H1 (cell line): ENCODE measurements around the gene BIRC7. TPM values are rescaled to one million over a fixed set of nuclear protein-coding genes. Genes with fewer than 3 reads are reported as not detected.
A peak's percentile ranks its signal among the peaks of the same experiment; 100 is the strongest.

ENCODE experiments used
- CTCF ChIA-PET: fragments of 300-600 bp; sonication (Branson Sonifier 250); formaldehyde crosslinking; loops from one replicate; lab custom pipeline; 2021; ENCODE audit not compliant: partially characterized antibody; lab: Charles Lee
- POLR2A ChIA-PET: fragments of 300-600 bp; sonication (Branson Sonifier 250); formaldehyde crosslinking; loops from one replicate; lab custom pipeline; 2021; ENCODE audit warnings: inconsistent platforms; ENCODE audit not compliant: partially characterized antibody; lab: Charles Lee
- DNase-seq, 2 experiments: peaks; one replicate each; pipeline versions ENCODE4 v3.0.0 to v3.0.0-alpha.2; 2010 to 2022; ENCODE audit warnings: low spot score in 2 of 2, low read depth in 1 of 2, mixed read lengths in 1 of 2
- FAIRE-seq: peaks from 2 replicates; lab custom pipeline; 2011; peaks lifted over from hg19 to GRCh38; lab: Jason Lieb, UNC
- H2AFZ ChIP-seq: 2 replicates; pipeline ENCODE4 v1.8.1; 2012; ENCODE audit warnings: low read length, inconsistent platforms
- H2AK5ac ChIP-seq: 2 replicates; pipeline ENCODE4 v1.6.1; 2013; ENCODE audit warnings: low read depth, low read length
- H2BK120ac ChIP-seq: replicated peaks from 2 replicates; pipeline ENCODE3; 2013; ENCODE audit warnings: low read depth, low read length, inconsistent platforms
- H2BK12ac ChIP-seq: 2 replicates; pipeline ENCODE4 v1.6.1; 2013; ENCODE audit warnings: low read depth, low read length
- H2BK15ac ChIP-seq: 2 replicates; pipeline ENCODE4 v1.6.1; 2013; ENCODE audit warnings: low read length
- H2BK20ac ChIP-seq: 2 replicates; pipeline ENCODE4 v1.6.1; 2013; ENCODE audit warnings: low read length
- H2BK5ac ChIP-seq: 2 replicates; pipeline ENCODE4 v1.6.1; 2013; ENCODE audit warnings: low read depth, low read length
- H3K14ac ChIP-seq: 2 replicates; pipeline ENCODE4 v1.6.1; 2013; ENCODE audit warnings: inconsistent platforms; ENCODE audit not compliant: insufficient read length
- H3K18ac ChIP-seq: 2 replicates; pipeline ENCODE4 v1.6.1; 2013; ENCODE audit warnings: low read length; ENCODE audit errors: extremely low read depth
- H3K23ac ChIP-seq: 2 replicates; pipeline ENCODE4 v1.6.1; 2013; ENCODE audit warnings: inconsistent platforms; ENCODE audit not compliant: insufficient read length
- H3K23me2 ChIP-seq: 2 replicates; pipeline ENCODE4 v1.6.1; 2013; ENCODE audit warnings: low read depth, low read length
- H3K27ac ChIP-seq: 2 replicates; pipeline ENCODE4 v1.6.1; 2011; ENCODE audit warnings: low read depth, low read length, inconsistent platforms
- H3K27me3 ChIP-seq, 4 experiments: replicated peaks in 1 of 4; 1 replicate in 1 of 4; 2 replicates in 3 of 4; pipeline versions ENCODE4 v1.6.1 to v1.8.1; 2011 to 2013; ENCODE audit warnings: low read length in 3 of 4, mild to moderate bottlenecking in 3 of 4, inconsistent platforms in 2 of 4, mixed read lengths in 2 of 4, moderate library complexity in 1 of 4; ENCODE audit not compliant: control insufficient read depth in 3 of 4, insufficient read depth in 3 of 4; ENCODE audit errors: extremely low read depth in 1 of 4
- H3K36me3 ChIP-seq, 4 experiments: 2 replicates each; pipeline versions ENCODE4 v1.6.1 to v1.8.1; 2011 to 2013; ENCODE audit warnings: mild to moderate bottlenecking in 4 of 4, low read length in 3 of 4, moderate library complexity in 2 of 4, control low read depth in 1 of 4, inconsistent platforms in 1 of 4; ENCODE audit not compliant: insufficient read depth in 4 of 4, control insufficient read depth in 2 of 4
- H3K4ac ChIP-seq: replicated peaks from 2 replicates; pipeline ENCODE3; 2013; ENCODE audit warnings: low read length, low read depth, mixed read lengths, inconsistent platforms; ENCODE audit not compliant: insufficient read length
- H3K4me1 ChIP-seq, 4 experiments: replicated peaks in 1 of 4; 1 replicate in 1 of 4; 2 replicates in 3 of 4; pipeline versions ENCODE4 v1.6.1 to v1.8.1; 2011 to 2013; ENCODE audit warnings: low read length in 3 of 4, inconsistent platforms in 2 of 4, mixed read lengths in 1 of 4; ENCODE audit not compliant: insufficient read depth in 4 of 4, control insufficient read depth in 3 of 4
- H3K4me2 ChIP-seq, 2 experiments: 2 replicates each; pipeline versions ENCODE4 v1.6.1 to v1.8.1; 2011 to 2013; ENCODE audit warnings: low read depth in 2 of 2, low read length in 2 of 2, control low read depth in 1 of 2, inconsistent platforms in 1 of 2, mild to moderate bottlenecking in 1 of 2; ENCODE audit not compliant: insufficient read depth in 1 of 2
- H3K4me3 ChIP-seq, 4 experiments: fragments of 200-600, 300-600 bp in 1 of 4; sonication (generic), shearing (Covaris generic), sonication (Bioruptor Twin) in 1 of 4; 2 replicates each; pipeline versions ENCODE4 v1.5.1 to v1.8.1; 2011 to 2016; ENCODE audit warnings: low read length in 4 of 4, low read depth in 3 of 4, control low read depth in 2 of 4, inconsistent platforms in 2 of 4, mild to moderate bottlenecking in 2 of 4, mixed read lengths in 1 of 4, moderate library complexity in 1 of 4; ENCODE audit not compliant: insufficient read depth in 2 of 4; ENCODE audit errors: extremely low read depth in 1 of 4
- H3K56ac ChIP-seq: replicated peaks from 2 replicates; pipeline ENCODE3; 2013; ENCODE audit warnings: low read depth, mild to moderate bottlenecking, mixed read lengths, low read length, inconsistent platforms; ENCODE audit not compliant: insufficient read length
- H3K79me1 ChIP-seq: 2 replicates; pipeline ENCODE4 v1.6.1; 2013; ENCODE audit warnings: low read depth, low read length, control low read depth
- H3K79me2 ChIP-seq, 2 experiments: 2 replicates each; pipeline versions ENCODE4 v1.6.1 to v1.8.1; 2012 to 2013; ENCODE audit warnings: low read length in 2 of 2, mild to moderate bottlenecking in 2 of 2, inconsistent platforms in 1 of 2; ENCODE audit not compliant: insufficient read depth in 2 of 2, control insufficient read depth in 1 of 2
- H3K9ac ChIP-seq, 4 experiments: replicated peaks in 1 of 4; 1 replicate in 1 of 4; 2 replicates in 3 of 4; pipeline versions ENCODE4 v1.6.1 to v1.8.1; 2011 to 2013; ENCODE audit warnings: low read depth in 3 of 4, low read length in 3 of 4, control low read depth in 2 of 4, mild to moderate bottlenecking in 2 of 4, moderate library complexity in 2 of 4, inconsistent platforms in 1 of 4; ENCODE audit errors: extremely low read depth in 1 of 4
- H3K9me3 ChIP-seq, 2 experiments: 2 replicates each; pipeline versions ENCODE4 v1.6.1 to v1.8.1; 2012 to 2013; ENCODE audit warnings: mild to moderate bottlenecking in 2 of 2, moderate library complexity in 2 of 2, control low read depth in 1 of 2, inconsistent platforms in 1 of 2, low read depth in 1 of 2, low read length in 1 of 2, mixed read lengths in 1 of 2; ENCODE audit not compliant: insufficient read depth in 2 of 2
- H4K20me1 ChIP-seq, 2 experiments: replicated peaks in 1 of 2; 2 replicates each; pipeline versions ENCODE3 to v1.8.1; 2011 to 2013; ENCODE audit warnings: inconsistent platforms in 2 of 2, low read length in 2 of 2, mild to moderate bottlenecking in 1 of 2; ENCODE audit not compliant: insufficient read depth in 2 of 2, control insufficient read depth in 1 of 2
- H4K5ac ChIP-seq: 2 replicates; pipeline ENCODE4 v1.6.1; 2013; ENCODE audit warnings: low read length, low read depth, mixed read lengths, inconsistent platforms; ENCODE audit not compliant: insufficient read length
- H4K8ac ChIP-seq: 2 replicates; pipeline ENCODE4 v1.8.0; 2013; ENCODE audit warnings: mild to moderate bottlenecking, moderate library complexity, low read length, inconsistent platforms; ENCODE audit not compliant: insufficient read depth; ENCODE audit errors: extremely low read depth
- H4K91ac ChIP-seq: replicated peaks from 2 replicates; pipeline ENCODE3; 2013; ENCODE audit warnings: low read length, mixed read lengths, inconsistent platforms; ENCODE audit not compliant: insufficient read length
- EZH2 ChIP-seq: fragments of 200-600 bp; sonication (generic); IDR thresholded peaks from 2 replicates; pipeline ENCODE4 v1.7.1; 2012; ENCODE audit warnings: low read depth, mild to moderate bottlenecking, moderate library complexity, low read length, inconsistent platforms; ENCODE audit not compliant: severe bottlenecking
- GABPA ChIP-seq: IDR thresholded peaks from 2 replicates; pipeline ENCODE4 v1.6.1; 2011; ENCODE audit warnings: mild to moderate bottlenecking, low read length, moderate library complexity, borderline replicate concordance; ENCODE audit not compliant: insufficient read depth
- HDAC2 ChIP-seq, 2 experiments: fragments of 300-600 bp in 1 of 2; sonication (generic) in 1 of 2; IDR thresholded peaks; 2 replicates each; pipeline ENCODE4 v1.6.1; 2011 to 2012; ENCODE audit warnings: low read depth in 2 of 2, low read length in 2 of 2, mild to moderate bottlenecking in 2 of 2, moderate library complexity in 2 of 2, borderline replicate concordance in 1 of 2, inconsistent platforms in 1 of 2
- JUND ChIP-seq: IDR thresholded peaks from 2 replicates; pipeline ENCODE4 v1.6.1; 2011; ENCODE audit warnings: mild to moderate bottlenecking, improper control_type of control experiment, low read length
- KDM4A ChIP-seq: IDR thresholded peaks from one replicate; pipeline ENCODE4 v1.7.1; 2012; ENCODE audit warnings: low read depth, mild to moderate bottlenecking, moderate library complexity, low read length, inconsistent platforms; ENCODE audit not compliant: severe bottlenecking
- MAX ChIP-seq: IDR thresholded peaks from 2 replicates; pipeline ENCODE4 v1.6.1; 2012; ENCODE audit warnings: inconsistent platforms
- RXRA ChIP-seq: IDR thresholded peaks from 2 replicates; pipeline ENCODE4 v1.6.1; 2011; ENCODE audit warnings: low read depth, mild to moderate bottlenecking, low read length, moderate library complexity; ENCODE audit not compliant: insufficient read depth
- SAP30 ChIP-seq: fragments of 300-600 bp; sonication (generic); IDR thresholded peaks from 2 replicates; pipeline ENCODE4 v1.7.1; 2012; ENCODE audit warnings: low read length, moderate library complexity, mild to moderate bottlenecking, inconsistent platforms; ENCODE audit not compliant: insufficient read depth, insufficient replicate concordance
- WGBS, 2 experiments: shearing (Covaris generic) in 1 of 2; methylation state at CpG; one replicate each; pipeline versions ENCODE4 v1.1.6 to v1.1.7; 2013 to 2015; ENCODE audit warnings: low lambda C conversion rate in 2 of 2, mixed read lengths in 2 of 2, inconsistent platforms in 1 of 2, low coverage in 1 of 2, missing lambda C conversion rate in 1 of 2; ENCODE audit not compliant: insufficient replicate concordance in 2 of 2, insufficient coverage in 1 of 2, insufficient read length in 1 of 2; ENCODE audit errors: extremely low coverage in 1 of 2, missing lambda C conversion rate in 1 of 2; 5-methylcytosine and 5-hydroxymethylcytosine counted together
- polyA plus RNA-seq, 7 experiments: library from polyadenylated mRNA; depleted of rRNA in 3 of 7; stranded (reverse) in 5 of 7; unstranded in 2 of 7; fragments of >200 nt in 5 of 7; fragments of 200-250 nt in 2 of 7; gene quantifications; 1 replicate in 5 of 7; 2 replicates in 1 of 7; 4 replicates in 1 of 7; pipeline versions ENCODE4 v1.2.1 to v1.2.3, GENCODE V29; 2011 to 2013; ENCODE audit warnings: missing spikeins in 2 of 7, mixed read lengths in 2 of 7
- total RNA-seq: library from RNA; stranded (reverse); fragmentation: NEBNext Ultra II Directional; extraction: Animal tissue kit (Norgen Biotek cat#: 25700); gene quantifications from 2 replicates; pipeline ENCODE4 v1.2.1, GENCODE V29; 2021

Gene BIRC7
- total and polyA plus RNA-seq, 2 of the 8 experiments (the other 6 are each of a cell fraction or from before 2014, with no cell fraction given), result 0.11 to 0.41 TPM

GRCh38 chr20:63243604-63244247 is 8.0 kb downstream of the BIRC7 start:
- no peaks in the 10 kb centered on the region for H3K79me2 ChIP-seq
- ChIA-PET CTCF (interaction anchor here (0.6 to 7.0 kb wide), 9 partner anchors 9 to 639 kb away, joined by 3 to 103 read pairs (median 4); no protein-coding TSS in a partner anchor), POLR2A (interaction anchor here (1.2 kb wide), 1 partner anchor 9 kb away, joined by 4 read pairs; no protein-coding TSS in a partner anchor)

More at GRCh38 chr20:63243604-63244247, 8.0 kb downstream of the BIRC7 start:
- H3K9ac ChIP-seq, result no peak overlapping the region
- H2BK120ac ChIP-seq, result no peak overlapping the region
- H3K4ac ChIP-seq, result no peak overlapping the region
- no peaks in the 10 kb centered on the region for H4K20me1 ChIP-seq
- no peaks in the 10 kb centered on the region for H3K79me1 ChIP-seq
- no peak overlapping the region; the same call in 1 of the 2 replicates for H2BK5ac ChIP-seq
- no peaks in the 10 kb centered on the region for H3K9me3 ChIP-seq
- TF ChIP-seq EZH2 (no peak), HDAC2 (IDR thresholded peaks at IDR 0.05; ENCODE audit: borderline replicate concordance in 1 of 2, low read depth in 2 of 2, low read length in 2 of 2) (no peak), GABPA (no peak), JUND (no peak), MAX (no peak), SAP30 (no peak), RXRA (no peak), KDM4A (no peak)
- H4K5ac ChIP-seq, result no peak overlapping the region
- H2BK20ac ChIP-seq, result no peak overlapping the region
- no peak overlapping the region for H3K4me2 ChIP-seq
- no peak overlapping the region for H2AK5ac ChIP-seq
- H3K36me3 ChIP-seq, result no peaks in the 10 kb centered on the region
- no peak overlapping the region for H2BK15ac ChIP-seq
- H3K4me3 ChIP-seq, result no peak overlapping the region
- DNase-seq (no peak), FAIRE-seq (no peak)
- WGBS, 2 experiments, result 92% methylated on average over 21 of the region's 25 CpGs; no CpG with 5 or more reads in 1 of the 2 experiments
- H3K18ac ChIP-seq, result no peak overlapping the region
- H3K27ac ChIP-seq, result no peak overlapping the region
- no peak overlapping the region for H2BK12ac ChIP-seq
- H4K8ac ChIP-seq, result no peak overlapping the region
- no peak overlapping the region for H3K23ac ChIP-seq
- no peaks in the 10 kb centered on the region; a peak in 2 of 7 replicates for H3K27me3 ChIP-seq
- peaks cover 0 to 20% (median 12%) of the 10 kb centered on the region in 4 experiments; a peak in 4 of 7 replicates for H3K4me1 ChIP-seq
- no peaks in the 10 kb centered on the region for H3K23me2 ChIP-seq
- no peak overlapping the region for H2AFZ ChIP-seq
- no peak overlapping the region for H3K56ac ChIP-seq
- no peak overlapping the region for H3K14ac ChIP-seq
- peak overlapping the region; percentile 42 for H4K91ac ChIP-seq
